IPS-18c (cell line): ENCODE data around the gene SFXN1.

Experiments used
- H3K4me3 ChIP-seq: 2 replicates; pipeline ENCODE4 v1.7.0; 2013; ENCODE audit warnings: low read depth, mild to moderate bottlenecking, low read length, moderate library complexity; ENCODE audit not compliant: insufficient read depth
- H3K9me3 ChIP-seq: one replicate; pipeline ENCODE4 v1.6.1; 2013; ENCODE audit warnings: mild to moderate bottlenecking, low read length, moderate library complexity; ENCODE audit not compliant: control insufficient read depth, insufficient read depth

SFXN1 gene

DNA sequence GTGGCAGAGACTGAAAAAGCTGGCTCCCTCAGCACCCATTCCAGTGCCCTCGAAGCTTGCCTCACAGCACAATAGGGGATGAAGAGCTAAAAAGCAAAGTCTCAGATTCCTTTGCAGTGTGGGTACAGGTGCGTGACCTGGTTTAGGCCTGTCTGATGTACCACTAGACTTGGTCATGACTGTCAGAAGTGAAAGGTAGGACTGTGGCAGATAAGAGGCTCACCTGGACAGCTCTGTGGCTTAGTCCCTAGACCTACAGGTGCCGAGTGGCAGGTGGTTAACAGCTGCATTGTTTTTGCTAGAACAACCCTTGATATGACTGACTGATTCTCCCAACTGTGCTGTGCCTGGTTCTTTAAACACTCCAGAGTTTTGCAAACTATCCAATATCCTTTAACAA lies 14.7 kb upstream of the SFXN1 start:
- Histone ChIP-seq H3K9me3 (no peaks in the 10 kb centered on the region), H3K4me3 (no peak overlapping the region)

DNA sequence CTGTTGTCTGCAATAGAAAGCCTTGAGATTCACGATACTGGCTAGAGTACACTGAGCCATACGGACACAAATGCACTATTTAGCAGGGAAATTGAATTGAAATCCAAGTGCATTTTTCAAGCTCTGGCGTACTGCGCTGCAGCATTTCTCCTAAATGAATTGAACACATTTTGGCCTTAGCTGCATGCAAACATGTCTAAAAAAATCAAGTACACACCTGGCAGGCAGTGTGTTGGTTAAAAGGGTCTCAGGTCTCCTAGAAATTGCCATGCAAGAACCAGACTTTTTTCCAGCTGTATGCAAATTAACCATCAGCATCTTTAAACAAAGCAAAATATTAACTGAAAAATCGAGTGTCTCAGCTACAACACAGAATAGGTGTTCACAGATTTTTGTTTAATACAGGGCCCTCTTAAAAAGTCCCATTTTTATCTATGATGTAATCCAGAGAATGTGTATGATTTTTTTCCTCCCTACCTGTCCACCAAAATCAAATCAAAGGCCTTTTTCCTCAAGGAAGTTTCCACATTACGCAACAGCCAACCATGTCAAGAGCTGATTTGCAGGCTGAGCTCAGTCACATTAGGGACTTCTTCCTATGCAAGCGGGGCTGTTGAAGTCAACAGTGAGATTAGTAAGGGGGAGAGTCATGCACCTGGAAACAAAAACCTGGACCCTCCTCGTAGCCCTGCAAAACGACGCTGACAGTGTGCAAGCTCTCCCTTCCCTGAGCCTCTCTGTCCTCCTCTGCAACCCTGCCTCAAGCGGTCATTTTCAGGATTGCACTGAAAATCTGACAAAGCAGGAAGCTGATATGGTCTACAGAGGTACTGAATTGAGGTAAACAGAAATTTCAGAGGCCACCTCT lies 14.1 kb upstream of the SFXN1 start:
- Histone ChIP-seq H3K4me3 (no peak overlapping the region), H3K9me3 (no peaks in the 10 kb centered on the region)

DNA sequence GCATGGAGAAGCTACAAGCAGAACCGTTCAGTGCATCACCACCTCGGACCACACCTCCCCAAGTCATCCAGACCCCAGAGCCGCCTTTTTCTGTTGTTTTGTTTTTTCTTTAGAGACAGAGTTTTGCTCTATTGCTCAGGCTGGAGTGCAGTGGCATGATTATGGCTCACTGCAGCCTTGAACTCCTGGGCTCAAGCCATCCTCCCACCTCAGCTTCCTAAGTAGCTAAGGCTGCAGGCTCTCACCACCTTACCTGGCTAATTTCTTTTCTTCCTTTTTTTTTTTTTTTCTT lies 13.5 kb upstream of the SFXN1 start:
- Histone ChIP-seq H3K4me3 (no peak overlapping the region), H3K9me3 (no peaks in the 10 kb centered on the region)

DNA sequence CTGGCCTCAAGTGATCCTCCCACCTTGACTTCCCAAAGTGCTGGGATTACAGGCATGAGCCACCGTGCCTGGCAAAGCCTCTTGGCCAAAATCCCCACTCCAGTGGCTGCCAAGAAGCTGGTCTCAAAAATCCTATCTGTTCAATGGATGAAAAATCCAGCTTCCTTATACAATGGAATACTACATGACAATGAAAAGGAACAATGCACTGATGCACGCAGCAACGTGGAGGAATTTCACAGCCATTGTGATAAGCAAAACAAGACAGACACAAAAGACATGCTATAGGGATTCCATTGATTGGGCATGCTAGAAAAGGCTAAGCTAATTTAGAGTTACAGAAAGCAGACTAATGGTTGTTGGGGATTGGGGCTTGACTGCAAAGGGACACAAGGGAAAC lies 13.1 kb upstream of the SFXN1 start:
- Histone ChIP-seq H3K4me3 (no peak overlapping the region), H3K9me3 (no peaks in the 10 kb centered on the region)

- Histone ChIP-seq H3K9me3 (no peaks in the 10 kb centered on the region), H3K4me3 (no peak overlapping the region)
These were observed 11.6 kb upstream of the SFXN1 start for GRCh38 chr5:175466700-175467318.

DNA sequence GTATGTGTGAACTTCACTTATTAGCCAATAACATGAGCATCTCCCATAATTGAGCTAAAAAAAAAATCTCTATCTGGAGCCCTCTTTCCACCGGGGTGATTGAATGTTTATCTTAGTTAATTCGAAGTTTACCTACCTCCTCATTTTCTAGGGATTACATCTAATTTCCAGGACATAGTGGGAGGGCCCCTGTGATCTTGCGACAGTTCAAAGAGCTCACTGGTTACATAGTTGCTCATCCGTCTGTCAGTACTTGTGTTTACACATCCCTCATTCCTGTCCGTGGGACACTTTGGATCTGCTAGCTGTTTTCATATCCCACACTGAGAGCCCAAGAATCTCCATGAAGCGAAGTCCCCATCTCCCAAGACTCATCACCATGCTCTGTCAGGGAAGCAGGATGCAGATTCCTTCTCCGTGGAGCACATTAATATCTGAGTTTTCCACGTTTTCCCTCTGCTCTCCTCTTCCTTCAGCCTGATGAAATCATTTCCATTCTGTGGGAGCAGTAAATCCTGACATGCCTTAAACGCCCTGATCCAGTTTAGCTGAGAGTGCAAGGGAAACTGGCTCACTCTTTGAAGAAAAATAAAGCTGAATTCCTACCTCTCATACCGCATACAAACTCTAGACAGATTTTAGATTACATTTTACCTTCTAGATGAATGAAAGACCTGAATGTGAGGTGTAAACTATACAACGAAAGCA lies 10.2 kb upstream of the SFXN1 start:
- Histone ChIP-seq H3K9me3 (no peaks in the 10 kb centered on the region), H3K4me3 (no peak overlapping the region)

GRCh38 chr5:175468892-175469291 lies 9.5 kb upstream of the SFXN1 start:
- Histone ChIP-seq H3K4me3 (no peak overlapping the region), H3K9me3 (no peaks in the 10 kb centered on the region)

GRCh38 chr5:175469916-175470315 lies 8.4 kb upstream of the SFXN1 start:
- Histone ChIP-seq H3K9me3 (no peaks in the 10 kb centered on the region), H3K4me3 (no peak overlapping the region)

DNA sequence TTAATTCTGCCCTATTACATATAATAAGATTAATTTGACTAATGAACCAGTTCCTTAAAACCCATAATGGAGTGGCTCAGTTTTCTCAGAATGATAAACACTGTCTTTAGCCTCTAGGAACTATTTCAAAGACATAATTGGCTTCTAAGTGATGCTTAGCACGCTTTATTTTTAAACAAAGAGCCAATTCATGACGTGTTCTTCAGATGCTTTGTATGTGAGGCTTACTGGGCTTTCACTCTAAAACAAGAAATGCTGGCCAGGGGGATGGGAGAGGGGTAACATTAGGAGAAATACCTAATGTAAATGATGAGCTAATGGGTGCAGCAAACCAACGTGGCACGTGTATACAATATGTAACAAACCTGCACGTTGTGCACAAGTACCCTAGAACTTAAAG lies 7.6 kb upstream of the SFXN1 start:
- Histone ChIP-seq H3K4me3 (no peak overlapping the region), H3K9me3 (no peaks in the 10 kb centered on the region)

- Histone ChIP-seq H3K9me3 (no peaks in the 10 kb centered on the region), H3K4me3 (no peak overlapping the region)
These were observed 7.2 kb upstream of the SFXN1 start for GRCh38 chr5:175471196-175471595.

DNA sequence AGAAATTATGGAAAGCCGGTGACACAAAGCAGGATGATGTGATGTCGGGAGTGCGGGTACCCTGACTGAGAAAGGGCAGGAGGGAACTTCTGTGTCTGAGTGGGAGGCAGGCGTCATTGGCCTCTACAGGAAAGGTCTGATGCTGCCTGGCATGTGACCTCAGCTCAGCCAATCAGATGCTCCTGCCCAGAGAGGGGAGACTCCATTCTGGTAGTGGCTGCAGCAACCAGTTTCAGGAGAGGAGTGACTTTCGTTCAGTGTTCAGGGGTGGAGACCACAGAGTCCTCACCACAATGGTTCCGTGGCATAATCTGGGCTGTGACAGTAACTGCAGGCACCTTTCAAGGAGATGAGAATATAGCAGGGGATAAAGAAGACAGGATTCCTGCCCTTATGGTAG lies 6.7 kb upstream of the SFXN1 start:
- no peaks in the 10 kb centered on the region for H3K9me3 ChIP-seq

GRCh38 chr5:175472378-175472777 lies 6.0 kb upstream of the SFXN1 start:
- Histone ChIP-seq H3K9me3 (no peaks in the 10 kb centered on the region), H3K4me3 (no peak overlapping the region)

More for the DNA sequence above, 6.7 kb upstream of the SFXN1 start:
- no peak overlapping the region for H3K4me3 ChIP-seq

DNA sequence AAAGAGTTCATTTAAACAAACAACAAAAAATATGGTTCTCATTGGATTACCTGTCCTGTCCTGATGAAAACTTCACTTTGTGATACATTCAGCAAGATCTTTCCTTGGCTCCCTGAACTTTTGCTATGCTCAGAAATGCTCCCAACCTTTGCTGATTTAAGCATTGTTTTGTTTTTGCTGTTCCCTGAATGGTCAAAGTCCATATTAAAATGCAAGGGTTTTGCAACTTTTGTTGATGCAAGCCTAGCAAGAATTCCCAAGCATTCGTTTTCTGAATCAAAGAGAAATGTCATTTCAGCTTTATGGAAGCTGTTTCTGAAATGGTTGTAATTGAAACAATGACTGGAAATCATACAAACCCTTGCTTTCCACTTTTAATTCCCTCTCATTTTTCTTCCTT lies 3.1 kb upstream of the SFXN1 start:
- no peak overlapping the region for H3K4me3 ChIP-seq
- no peaks in the 10 kb centered on the region for H3K9me3 ChIP-seq

- Histone ChIP-seq H3K4me3 (no peak overlapping the region), H3K9me3 (no peaks in the 10 kb centered on the region)
These were observed 920 bp upstream of the SFXN1 start for GRCh38 chr5:175477440-175477839.

GRCh38 chr5:175478008-175478383 lies 364 bp upstream of the SFXN1 start:
- Histone ChIP-seq H3K4me3 (peak overlapping the region; percentile 85), H3K9me3 (no peaks in the 10 kb centered on the region)

DNA sequence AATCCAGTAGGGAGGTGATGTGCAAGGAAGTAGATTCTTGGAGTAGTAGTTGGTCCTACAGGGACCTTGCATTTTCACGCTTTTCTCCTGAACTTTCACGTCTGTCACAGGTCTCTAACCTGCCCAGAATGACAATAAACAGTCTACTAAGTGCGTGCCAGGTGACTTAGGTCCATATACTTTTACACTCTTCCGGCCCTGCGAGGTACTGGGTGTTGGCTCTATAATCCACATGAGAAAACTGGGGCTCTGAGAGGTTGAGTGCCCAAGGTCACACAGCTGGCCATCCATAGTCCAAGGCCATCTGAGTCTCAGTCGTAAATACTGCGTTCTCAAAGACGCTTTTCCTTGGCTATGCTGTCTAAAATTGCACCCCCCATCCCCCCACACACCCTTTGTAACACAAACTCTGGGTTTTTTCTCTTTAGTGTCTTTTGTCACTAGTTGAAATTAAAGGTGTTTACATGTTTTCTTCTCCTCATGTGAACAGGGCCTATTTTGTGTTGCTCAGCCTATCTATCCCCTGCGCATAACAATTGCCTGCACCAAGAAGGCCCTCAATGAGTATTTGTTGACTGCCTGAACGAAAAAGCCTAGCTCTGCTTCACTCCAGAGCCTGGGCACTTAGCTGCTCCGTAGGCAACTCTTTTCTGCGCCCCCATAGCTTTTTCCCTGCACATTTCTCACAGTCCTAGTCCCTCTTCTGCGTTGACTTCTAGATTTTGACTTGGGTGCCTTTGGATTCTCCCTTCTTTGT lies 943 bp downstream of the SFXN1 start:
- Histone ChIP-seq H3K4me3 (peak overlapping the region; percentile 85), H3K9me3 (no peaks in the 10 kb centered on the region)

GRCh38 chr5:175483337-175483736 lies 5.0 kb downstream of the SFXN1 start:
- H3K9me3 ChIP-seq, result no peaks in the 10 kb centered on the region
- H3K4me3 ChIP-seq, result no peak overlapping the region; the same call in 1 of the 2 replicates

DNA sequence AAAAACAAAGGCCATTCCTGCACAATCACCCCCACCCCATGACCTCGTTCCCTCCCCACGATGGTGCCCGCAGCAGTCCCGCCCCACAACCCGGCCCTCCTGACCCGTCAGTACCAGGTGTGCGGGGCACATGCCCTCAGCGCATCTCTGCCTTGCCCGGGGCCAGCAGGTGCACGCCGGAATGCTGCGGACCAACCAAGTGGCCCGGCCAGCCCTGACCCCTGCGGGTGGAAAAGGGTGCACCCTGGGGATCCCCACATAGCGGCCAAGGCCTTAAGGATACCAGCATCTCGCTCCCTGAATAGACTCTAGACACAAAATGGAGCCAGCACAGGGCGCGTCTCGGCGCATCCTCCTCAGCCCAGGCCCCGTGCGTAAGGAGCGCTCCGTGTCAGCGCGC lies 6.0 kb downstream of the SFXN1 start:
- H3K4me3 ChIP-seq, result no peak overlapping the region
- no peaks in the 10 kb centered on the region for H3K9me3 ChIP-seq
